RKO (cell line): Measurements from ENCODE around the gene PABPN1L.

Experiments
- DNase-seq: peaks from one replicate; pipeline ENCODE4 v3.0.0-alpha.2; 2016; ENCODE audit warnings: low spot score

The PABPN1L gene

GRCh38 chr16:88870608-88871348 is 4.3 kb upstream of the PABPN1L start:
- DNase-seq, result no peak

GRCh38 chr16:88869673-88869980 is 3.2 kb upstream of the PABPN1L start:
- no peak for DNase-seq

- DNase-seq, result no peak
Measured at GRCh38 chr16:88868974-88869672, 2.7 kb upstream of the PABPN1L start.

DNA sequence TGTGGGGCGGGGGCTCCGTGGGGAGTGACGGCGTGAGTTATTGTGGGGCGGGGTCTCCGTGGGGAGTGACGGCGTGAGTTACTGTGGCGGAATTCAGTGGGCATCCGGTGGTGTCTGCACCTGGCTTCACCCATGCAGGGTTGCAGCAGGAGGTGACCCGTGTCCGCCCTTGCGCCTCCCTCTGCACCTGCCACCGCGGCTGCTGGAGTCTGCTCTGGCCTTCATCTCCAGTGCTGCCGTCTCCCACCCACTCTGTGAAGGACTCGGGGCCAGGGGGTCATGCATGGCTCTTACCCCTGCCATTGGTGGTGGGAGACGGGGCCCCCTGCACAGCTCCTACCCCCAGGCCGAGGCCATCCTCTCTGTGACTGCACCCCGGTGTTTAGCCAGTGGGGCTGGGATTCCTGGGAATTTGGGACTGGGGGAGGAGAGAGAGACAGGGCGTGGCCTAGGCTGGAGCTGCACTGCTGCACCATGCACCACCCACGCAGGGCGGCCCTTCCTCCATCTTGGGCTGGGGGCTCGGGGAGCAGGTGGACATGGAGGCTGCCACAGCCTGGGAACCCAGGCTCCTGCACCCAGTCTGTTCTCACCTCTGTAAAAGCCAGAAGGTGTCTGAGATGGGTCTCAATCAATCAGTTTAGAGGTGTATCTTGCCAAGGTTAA is 1.3 kb upstream of the PABPN1L start:
- DNase-seq, result no peak

- no peak for DNase-seq
Measured at GRCh38 chr16:88865742-88866141, 718 bp downstream of the PABPN1L start.

GRCh38 chr16:88865310-88865709 is 1.1 kb downstream of the PABPN1L start:
- no peak for DNase-seq

DNA sequence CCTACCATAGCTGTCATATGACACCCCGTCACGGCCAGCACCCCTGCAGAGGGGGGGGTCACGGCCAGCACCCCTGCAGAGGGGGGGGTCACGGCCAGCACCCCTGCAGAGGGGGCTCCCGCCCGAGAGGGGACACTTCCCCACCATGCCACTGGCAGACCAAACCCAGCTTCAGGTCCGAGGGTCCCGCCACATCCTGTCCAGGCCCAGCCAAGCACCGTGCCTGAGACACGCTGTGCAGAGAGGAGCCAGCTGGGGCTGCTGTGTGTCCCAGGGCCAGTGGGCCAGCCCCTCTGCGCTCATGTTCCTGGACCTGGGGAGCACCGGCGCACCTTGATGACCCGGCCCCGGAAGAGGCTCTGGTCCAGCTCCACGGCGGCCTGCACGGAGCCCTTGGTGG is 1.9 kb downstream of the PABPN1L start:
- DNase-seq, result no peak

- DNase-seq, result no peak
Measured at GRCh38 chr16:88864099-88864498, 2.4 kb downstream of the PABPN1L start.

- no peak for DNase-seq
Measured at GRCh38 chr16:88863426-88863825, 3.0 kb downstream of the PABPN1L start.

DNA sequence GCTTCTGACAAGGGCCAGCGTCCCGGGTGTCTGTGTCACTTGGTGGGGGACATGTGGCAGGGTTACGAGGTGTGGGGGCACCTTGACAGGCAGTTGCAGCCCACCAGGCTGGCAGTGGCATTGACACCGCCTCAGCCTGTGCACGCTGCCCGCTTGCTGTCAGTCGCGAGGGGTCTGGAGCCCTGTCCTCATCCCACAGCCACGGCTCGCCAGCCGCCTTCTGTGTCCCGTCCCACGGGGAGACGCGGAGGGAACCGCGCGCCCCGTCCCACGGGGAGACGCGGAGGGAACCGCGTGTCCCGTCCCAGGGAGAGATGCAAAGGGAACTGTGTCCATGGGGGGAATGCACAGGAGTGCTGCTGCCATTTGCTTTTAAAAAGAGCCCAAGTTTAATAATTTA is 3.5 kb downstream of the PABPN1L start:
- DNase-seq, result no peak

GRCh38 chr16:88861359-88861758 is 5.1 kb downstream of the PABPN1L start:
- DNase-seq, result no peak

DNA sequence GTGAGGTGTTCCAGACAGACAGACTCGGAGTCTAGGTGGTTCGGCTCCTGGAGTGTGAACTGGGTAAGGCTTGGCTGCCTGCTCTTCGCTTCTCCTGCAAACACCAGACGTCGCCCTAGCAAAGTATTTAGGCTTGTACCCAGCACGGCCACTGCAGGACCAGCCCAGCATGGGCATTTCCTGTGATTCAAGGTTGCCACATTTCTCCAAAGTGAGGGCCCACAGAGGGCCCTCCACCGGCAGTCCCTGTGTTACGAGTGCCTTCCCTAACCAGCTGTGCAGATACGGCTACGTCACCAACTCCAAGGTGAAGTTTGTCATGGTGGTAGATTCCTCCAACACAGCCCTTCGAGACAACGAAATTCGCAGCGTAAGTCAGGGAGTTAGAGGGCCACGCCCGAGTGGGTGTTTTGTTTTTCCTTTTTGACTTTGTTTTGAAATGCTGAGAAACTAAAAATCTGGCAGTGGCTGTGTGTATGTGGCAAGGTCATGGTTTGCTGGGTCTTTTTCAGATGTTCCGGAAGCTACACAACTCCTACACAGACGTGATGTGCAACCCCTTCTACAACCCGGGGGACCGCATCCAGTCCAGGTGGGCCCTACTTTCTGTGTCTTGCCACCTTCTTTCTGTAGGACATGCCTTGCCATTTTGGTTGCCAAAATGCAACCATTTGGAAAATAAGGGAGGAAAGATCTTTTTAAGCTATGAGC is 6.9 kb downstream of the PABPN1L start:
- DNase-seq, result no peak

- peak; percentile 84 for DNase-seq
Measured at GRCh38 chr16:88857728-88858339, 8.6 kb downstream of the PABPN1L start.

GRCh38 chr16:88856828-88857727 is 9.4 kb downstream of the PABPN1L start, which contains the start of the genes GALNS and TRAPPC2L:
TSS of gene GALNS (minus strand) at chr16:88856947. CDS start at chr16:88856877, 70 bp downstream.
TSS of gene TRAPPC2L (plus strand) at chr16:88857127. CDS start at chr16:88857151, 24 bp downstream.
- DNase-seq, result peak; percentile 93

- peak; percentile 19 for DNase-seq
Measured at GRCh38 chr16:88856122-88856827, 10.2 kb downstream of the PABPN1L start.

GRCh38 chr16:88855736-88856121 is 10.7 kb downstream of the PABPN1L start:
- DNase-seq, result no peak

DNA sequence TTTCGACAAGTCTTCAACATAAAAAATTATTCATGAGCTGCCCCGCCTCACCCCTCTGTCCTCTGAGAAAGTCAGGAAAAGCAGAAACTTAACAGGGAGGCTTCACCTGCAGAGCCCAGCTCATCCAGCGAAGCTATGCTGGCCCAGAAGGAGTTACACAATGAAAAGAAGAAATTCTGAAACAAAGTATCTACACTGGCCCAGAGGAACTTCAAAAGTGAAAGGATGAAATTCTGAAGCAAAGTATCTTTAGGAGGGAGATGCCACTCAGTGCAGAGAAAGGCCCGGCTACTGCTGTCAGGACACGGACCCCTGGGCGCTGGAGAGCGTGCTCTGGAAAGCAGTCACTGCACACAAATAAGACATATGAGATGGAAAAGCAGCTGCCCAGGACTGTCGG is 11.3 kb downstream of the PABPN1L start:
- DNase-seq, result no peak

- DNase-seq, result no peak
Measured at GRCh38 chr16:88854306-88855111, 12.0 kb downstream of the PABPN1L start.

- no peak for DNase-seq
Measured at GRCh38 chr16:88853325-88853941, 13.0 kb downstream of the PABPN1L start.
